Cardiac muscle cell (in vitro differentiated cells and primary cell): ENCODE data around the gene C10orf53. TPM values are rescaled to one million over a fixed set of nuclear protein-coding genes. Genes with fewer than 3 reads are reported as not detected.

Source experiments
- DNase-seq, 2 donors: peaks; one replicate each; pipeline versions ENCODE4 v3.0.0 to v3.0.0-alpha.2; 2010 to 2017; ENCODE audit warnings: low read depth in 1 of 2, low spot score in 1 of 2
- H3K27ac ChIP-seq: fragments of 200-600 bp; sonication (generic); 2 replicates; pipeline ENCODE4 v1.5.1; 2016
- H3K27me3 ChIP-seq: fragments of 200-600 bp; sonication (generic); 2 replicates; pipeline ENCODE4 v1.6.0; 2016; ENCODE audit warnings: control low read depth
- H3K36me3 ChIP-seq: fragments of 200-600 bp; sonication (generic); 2 replicates; pipeline ENCODE4 v1.5.1; 2016; ENCODE audit warnings: control low read depth
- H3K4me1 ChIP-seq: fragments of 200-600 bp; sonication (generic); 2 replicates; pipeline ENCODE4 v1.8.1; 2017; ENCODE audit warnings: low read depth, mild to moderate bottlenecking, mixed run types
- H3K4me3 ChIP-seq: fragments of 200-600 bp; sonication (generic); 2 replicates; pipeline ENCODE4 v1.5.1; 2016; ENCODE audit warnings: mild to moderate bottlenecking
- H3K9me3 ChIP-seq: fragments of 200-600 bp; sonication (generic); 2 replicates; pipeline ENCODE4 v1.5.1; 2017; ENCODE audit warnings: low read depth, mild to moderate bottlenecking, control low read depth
- CTCF ChIP-seq: IDR thresholded peaks from 2 replicates; pipeline ENCODE4 v1.5.1; 2012; ENCODE audit warnings: low read depth, mild to moderate bottlenecking, low read length
- polyA plus RNA-seq: library from polyadenylated mRNA; unstranded; fragments of >200 nt; fragmentation: Nextera tagmentation; extraction: Ambion mirVana; gene quantifications from 2 replicates; pipeline ENCODE4 v1.2.1, GENCODE V29; 2016
- total RNA-seq: library from RNA; depleted of rRNA; stranded (reverse); fragments of >200 nt; gene quantifications from 2 replicates; pipeline ENCODE4 v1.2.3, GENCODE V29; 2016

The C10orf53 gene
- total and polyA plus RNA-seq, 2 experiments from 2014 or later = not detected

- no peak for DNase-seq
- TF ChIP-seq CTCF = no peak
- Histone ChIP-seq H3K4me1 (no peaks in the 10 kb centered on the region), H3K4me3 (no peak overlapping the region), H3K36me3 (no peaks in the 10 kb centered on the region), H3K27ac (no peak overlapping the region), H3K27me3 (peaks cover 25% of the 10 kb centered on the region), H3K9me3 (no peaks in the 10 kb centered on the region)
These were observed 15.9 kb upstream of the C10orf53 start for GRCh38 chr10:49663596-49663995.

GRCh38 chr10:49664006-49664841 is 15.2 kb upstream of the C10orf53 start:
- no peak for DNase-seq
- TF ChIP-seq CTCF = no peak
- no peak overlapping the region for H3K27ac ChIP-seq
- H3K36me3 ChIP-seq = no peaks in the 10 kb centered on the region
- no peaks in the 10 kb centered on the region for H3K4me1 ChIP-seq
- peaks cover 31% of the 10 kb centered on the region for H3K27me3 ChIP-seq
- H3K9me3 ChIP-seq = no peaks in the 10 kb centered on the region
- H3K4me3 ChIP-seq = no peak overlapping the region

- Histone ChIP-seq H3K4me1 (no peaks in the 10 kb centered on the region), H3K4me3 (no peak overlapping the region), H3K27me3 (peaks cover 31% of the 10 kb centered on the region), H3K27ac (no peak overlapping the region), H3K36me3 (no peaks in the 10 kb centered on the region), H3K9me3 (no peaks in the 10 kb centered on the region)
- DNase-seq = no peak
- no peak for TF ChIP-seq CTCF
These were observed 14.6 kb upstream of the C10orf53 start for GRCh38 chr10:49664842-49665355.

- no peak overlapping the region for H3K27ac ChIP-seq
- DNase-seq = no peak
- H3K4me3 ChIP-seq = no peak overlapping the region
- TF ChIP-seq CTCF = no peak
- no peaks in the 10 kb centered on the region for H3K9me3 ChIP-seq
- peaks cover 36% of the 10 kb centered on the region for H3K27me3 ChIP-seq
- H3K36me3 ChIP-seq = no peaks in the 10 kb centered on the region
- no peaks in the 10 kb centered on the region for H3K4me1 ChIP-seq
These were observed 13.3 kb upstream of the C10orf53 start for GRCh38 chr10:49666054-49666615.

- no peak for TF ChIP-seq CTCF
- Histone ChIP-seq H3K27me3 (peaks cover 40% of the 10 kb centered on the region), H3K36me3 (no peaks in the 10 kb centered on the region), H3K4me1 (no peaks in the 10 kb centered on the region), H3K4me3 (no peak overlapping the region), H3K27ac (no peak overlapping the region), H3K9me3 (no peaks in the 10 kb centered on the region)
- DNase-seq = no peak
These were observed 12.8 kb upstream of the C10orf53 start for GRCh38 chr10:49666685-49667084.
